ENCODE results near the gene CAPN2.

Gene CAPN2

DNA sequence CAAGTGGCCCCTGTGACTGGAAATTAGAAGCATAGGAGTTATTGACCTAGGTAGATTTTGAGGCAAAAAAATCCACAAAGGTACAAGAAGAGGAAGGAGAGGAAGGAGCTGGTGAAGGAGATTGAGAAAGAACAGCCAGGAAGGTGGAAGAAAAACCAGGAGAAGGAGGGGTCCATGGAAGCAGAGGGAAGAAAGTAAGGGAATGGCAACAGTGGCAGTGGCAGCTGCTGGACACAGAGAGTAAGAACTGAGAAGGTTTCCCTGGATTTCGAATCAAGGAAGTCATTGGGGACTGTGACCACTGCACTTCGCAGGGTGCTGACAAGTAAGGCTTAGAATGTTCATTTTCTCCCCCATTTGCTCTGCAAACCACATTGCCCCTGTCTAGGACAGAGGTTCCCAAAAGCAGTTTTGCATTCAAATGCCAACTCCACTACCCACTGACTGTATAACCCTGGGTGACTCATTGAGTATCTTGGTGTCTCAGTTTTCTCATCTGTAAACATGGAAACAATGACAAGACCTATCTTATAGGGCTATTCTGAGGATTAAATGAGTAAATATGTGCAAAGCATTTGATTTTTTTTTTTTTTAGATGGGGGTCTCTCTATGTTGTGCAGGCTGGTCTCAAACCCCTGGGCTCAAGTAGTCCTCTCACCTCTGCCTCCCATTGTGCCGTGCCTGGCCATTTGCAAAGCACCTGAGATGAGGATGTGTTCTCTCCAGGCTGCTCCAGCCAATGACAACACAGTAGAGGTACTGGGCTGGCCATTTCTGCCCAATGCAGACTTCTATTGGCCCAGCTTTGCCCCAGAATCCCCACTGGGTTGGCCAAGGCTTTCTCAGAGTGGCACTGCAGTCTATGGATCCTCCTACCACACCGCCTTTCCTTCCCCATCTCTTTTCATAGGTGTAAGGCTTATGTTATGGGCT is 9.3 kb upstream of the CAPN2 start:
- DNase-seq = no peak

GRCh38 chr1:223703668-223704013 is 8.7 kb upstream of the CAPN2 start:
- no peak for DNase-seq

DNA sequence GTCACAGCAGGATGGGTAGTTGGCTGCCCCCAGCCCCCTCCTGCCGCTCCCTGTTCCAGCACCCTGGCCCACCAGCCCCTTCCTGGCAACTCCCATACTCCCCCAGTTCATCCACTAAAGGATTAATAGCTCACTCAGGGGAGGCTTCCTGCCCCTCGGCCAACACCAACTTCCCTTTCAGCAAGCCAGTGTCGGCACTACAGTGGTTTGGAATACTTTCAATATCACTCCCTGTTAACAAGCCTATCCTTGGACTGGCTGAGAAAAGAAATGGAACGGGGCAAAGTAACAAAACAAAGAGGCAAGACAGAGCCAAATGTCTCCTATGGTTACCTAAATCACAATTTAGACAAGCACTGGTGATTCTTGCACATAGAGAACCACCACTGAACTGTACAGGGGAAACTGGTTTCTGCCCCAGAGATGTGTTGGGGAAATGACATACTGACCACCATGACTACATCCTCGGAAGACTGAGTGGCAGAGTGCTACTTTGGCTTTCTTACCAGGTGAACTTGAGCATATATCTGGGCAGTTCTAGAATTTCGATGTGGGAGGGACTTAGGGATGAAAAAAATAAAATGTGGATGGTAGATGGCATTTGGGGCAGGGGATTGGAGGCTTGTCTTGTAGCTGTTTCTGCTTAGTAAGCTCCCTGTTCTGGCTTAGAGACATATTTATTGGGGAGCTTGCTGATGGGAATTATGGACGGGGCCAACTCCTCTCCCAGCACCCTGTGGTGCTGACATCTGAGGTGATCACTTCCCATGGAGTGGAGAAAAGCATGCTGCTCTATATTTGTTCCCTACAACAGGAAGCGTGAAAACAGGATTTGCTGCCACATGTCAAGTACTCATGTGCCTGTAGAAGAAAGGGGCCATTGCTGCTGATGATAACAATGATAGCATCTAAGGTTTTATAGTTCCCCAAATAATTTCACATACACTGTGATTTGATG is 7.1 kb upstream of the CAPN2 start:
- no peak for DNase-seq

GRCh38 chr1:223706077-223706973 is 6.0 kb upstream of the CAPN2 start:
- DNase-seq = no peak

DNA sequence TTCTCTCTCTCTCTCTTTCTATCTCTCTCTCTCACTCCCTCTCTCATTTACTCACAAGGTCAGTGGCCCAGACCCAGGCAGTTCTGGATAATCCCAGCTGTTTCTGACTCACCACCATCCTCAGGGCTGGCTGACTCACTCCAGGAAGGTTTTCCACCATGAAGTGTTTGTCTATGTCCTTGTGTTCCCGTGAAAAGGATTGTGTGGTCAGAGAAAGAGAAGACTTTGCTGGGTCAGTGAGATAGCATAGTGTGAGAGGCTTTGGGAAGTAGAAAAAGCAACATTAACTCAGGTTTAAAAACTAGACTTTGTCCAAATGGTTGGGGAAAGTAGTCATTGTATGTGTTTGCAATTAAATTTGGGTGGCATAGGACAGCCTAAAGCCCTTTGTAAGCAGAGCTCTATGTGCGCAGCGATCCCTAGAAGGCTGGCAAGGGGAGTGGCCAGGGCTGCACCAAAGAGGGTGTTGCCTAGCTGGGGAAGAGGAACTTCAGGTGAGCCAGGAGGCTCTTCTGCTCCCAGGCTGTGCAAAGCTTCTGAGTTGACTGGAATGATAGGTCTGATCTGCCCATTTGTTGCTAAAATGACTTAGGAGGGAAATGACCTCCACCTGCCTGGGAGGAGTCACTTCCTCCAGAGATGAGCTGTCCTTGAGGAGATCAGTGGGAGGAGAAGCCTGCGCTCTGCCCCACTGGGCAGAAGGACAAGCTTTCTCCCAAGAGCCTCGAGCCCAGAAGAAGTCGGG is 4.9 kb upstream of the CAPN2 start:
- no peak for DNase-seq

DNA sequence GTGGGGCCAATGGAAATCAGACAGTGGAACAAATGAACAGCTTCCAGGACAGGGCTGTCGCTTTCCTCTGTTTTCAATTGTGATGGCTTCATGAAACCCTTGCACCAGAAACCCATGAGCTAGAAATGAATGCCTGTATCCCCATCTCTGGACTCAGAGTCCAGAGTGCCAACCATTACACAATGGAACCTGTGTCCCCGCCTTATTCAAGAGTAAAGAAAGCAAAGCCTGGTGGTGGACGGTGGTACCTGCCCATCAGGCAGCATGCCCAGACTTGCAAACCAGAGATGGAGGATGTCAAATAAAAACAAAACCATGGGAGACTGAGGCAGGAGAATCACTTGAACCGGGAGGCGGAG is 4.4 kb upstream of the CAPN2 start:
- no peak for DNase-seq

DNA sequence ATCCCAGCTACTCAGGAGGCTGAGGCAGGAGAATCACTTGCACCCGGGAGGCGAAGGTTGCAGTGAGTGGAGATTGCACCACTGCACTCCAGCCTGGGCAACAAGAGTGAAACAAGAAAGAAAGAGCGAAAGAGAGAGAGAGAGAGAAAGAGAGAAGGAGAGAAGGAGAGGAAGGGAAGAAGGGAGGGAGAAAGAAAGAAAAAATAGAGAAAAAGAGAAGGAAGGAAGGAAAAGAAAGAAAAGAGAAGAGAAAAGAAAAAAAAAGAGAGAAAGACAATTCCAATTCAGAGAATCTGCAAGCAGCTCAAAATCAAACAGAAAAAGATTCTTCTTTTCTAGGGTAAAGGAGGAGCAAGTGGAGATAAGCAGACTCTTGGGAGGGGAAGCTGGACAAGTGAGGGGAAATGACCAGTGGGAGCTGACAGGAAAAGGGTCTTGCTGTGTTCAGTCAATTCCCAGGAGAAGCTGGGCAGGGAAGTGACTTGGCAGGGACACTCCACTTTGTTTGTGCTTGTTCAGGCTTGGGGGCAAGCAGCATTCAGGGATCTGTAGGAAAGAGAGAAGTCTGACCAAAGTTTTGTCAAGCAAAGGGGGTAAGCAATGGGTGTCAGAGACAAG is 3.6 kb upstream of the CAPN2 start:
- no peak for DNase-seq

DNA sequence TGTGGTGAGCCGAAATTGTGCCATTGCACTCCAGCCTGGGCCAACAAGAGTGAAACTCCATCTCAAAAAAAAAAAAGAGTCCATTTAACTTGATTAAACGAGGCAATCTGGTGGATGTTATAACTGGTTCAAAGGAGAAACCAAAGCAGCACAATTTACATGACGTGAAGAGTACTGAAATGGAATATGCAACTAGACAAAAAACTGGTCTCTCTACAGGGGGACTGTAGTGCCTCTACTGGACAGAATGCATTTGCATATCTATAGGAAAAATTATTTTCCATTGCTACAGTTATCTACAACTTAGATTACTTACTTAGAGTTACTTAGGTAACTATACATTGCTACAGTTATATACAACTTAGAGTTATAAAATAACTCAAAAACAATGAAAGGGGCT is 2.7 kb upstream of the CAPN2 start:
- DNase-seq = no peak

- no peak for DNase-seq
Observed at GRCh38 chr1:223710179-223711133, 1.9 kb upstream of the CAPN2 start.

DNA sequence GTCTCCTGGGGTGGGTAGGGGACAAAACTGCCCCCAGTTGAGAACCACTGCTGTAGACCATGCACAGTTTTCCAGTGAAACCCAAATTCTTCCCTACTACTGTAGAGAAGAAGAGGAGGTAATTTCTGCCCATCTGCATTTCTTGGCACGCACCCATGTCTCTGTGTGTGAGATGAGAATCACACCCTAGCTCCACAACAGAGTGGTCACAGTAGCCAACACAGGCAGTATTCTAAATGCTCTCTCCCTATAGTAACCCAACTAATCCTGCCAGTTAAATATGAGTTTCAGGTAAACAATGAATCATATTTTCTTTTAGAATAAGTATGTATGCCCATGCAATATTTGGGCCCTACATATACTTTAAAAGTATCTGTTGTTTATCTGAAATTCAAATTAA is 1.2 kb upstream of the CAPN2 start:
- DNase-seq = no peak

GRCh38 chr1:223711747-223712193 is 569 bp upstream of the CAPN2 start:
- DNase-seq = no peak

- DNase-seq = peak; percentile 48
Observed at GRCh38 chr1:223712850-223713474, 623 bp downstream of the CAPN2 start.

GRCh38 chr1:223713546-223714420 is 1.4 kb downstream of the CAPN2 start:
- no peak for DNase-seq

DNA sequence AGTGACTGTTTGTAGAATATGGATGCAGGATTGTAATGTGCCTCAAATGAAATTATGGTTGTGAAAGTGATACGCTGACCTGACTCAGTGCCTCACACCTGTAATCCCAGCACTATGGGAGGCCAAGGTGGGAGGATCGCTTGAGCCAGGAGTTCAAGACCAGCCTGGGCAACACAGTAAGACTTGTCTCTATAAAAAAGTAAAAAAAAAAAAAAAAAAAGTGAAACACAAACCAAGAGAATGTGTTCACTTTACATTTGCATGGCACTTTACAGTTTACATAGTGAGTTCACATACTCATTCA is 2.0 kb downstream of the CAPN2 start:
- DNase-seq = no peak

DNA sequence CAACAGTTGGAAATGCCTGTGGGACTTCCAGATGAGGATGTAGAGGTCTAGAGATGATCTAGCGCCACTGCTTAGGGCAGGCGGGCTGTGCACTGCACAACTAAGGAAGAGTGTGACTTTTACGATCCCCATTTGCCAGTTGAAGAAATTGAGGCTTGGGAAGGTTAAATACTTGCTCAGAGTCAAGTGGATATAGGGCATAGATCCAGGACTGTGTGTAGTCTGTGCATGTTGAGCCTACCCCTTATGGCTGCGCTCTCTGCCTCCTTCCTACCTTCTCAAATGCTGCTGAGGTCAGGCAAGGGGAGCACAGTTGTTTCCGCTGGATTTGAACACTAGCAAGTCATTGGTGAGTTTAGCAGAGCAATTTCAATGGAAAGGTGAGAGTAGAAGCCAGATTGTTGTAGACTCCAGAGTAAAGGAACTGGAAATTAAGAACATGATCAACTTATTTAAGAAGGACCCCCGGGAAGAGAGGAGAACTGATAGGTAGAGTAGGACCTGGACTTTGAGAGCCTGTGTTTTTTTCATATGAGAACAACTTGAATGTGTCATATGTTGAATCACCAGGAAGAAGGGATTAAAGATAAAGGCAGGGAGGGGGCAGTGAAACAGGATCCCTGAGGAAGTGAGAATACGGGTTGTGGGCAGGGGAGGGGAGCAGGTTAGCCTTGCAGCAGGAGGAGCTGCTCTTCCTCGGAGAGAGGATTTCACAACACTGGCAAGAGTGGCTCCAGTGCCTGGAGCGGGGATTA is 2.7 kb downstream of the CAPN2 start:
- DNase-seq = no peak

GRCh38 chr1:223715604-223716172 is 3.3 kb downstream of the CAPN2 start:
- DNase-seq = no peak

DNA sequence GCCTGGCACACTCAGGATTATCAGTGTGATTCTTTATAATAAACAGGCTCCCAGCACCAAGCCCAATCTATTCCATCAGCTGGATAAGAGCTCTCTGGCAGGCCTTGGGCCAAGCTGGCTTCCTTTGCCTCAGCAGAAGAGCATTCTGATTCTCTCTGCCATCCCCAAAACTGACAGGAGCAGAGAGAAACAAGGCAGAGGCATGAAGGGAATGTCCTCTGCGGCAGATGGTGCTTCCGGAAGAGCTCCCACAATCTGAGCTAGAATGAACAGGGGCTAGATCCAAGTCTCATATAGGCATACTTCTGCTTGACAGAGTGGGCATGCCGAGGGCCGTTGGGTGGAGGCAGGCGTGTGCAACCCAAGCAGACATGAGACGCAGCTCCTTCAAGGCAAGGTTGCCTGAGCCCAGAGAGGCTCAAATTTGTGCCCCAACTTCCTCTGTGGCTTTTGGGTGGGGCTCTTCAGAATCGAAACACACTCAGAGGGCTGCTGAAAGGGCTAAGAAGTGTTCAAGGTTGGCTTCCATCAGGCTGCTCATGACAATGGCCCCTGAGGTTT is 4.0 kb downstream of the CAPN2 start:
- DNase-seq = peak; percentile 78

DNA sequence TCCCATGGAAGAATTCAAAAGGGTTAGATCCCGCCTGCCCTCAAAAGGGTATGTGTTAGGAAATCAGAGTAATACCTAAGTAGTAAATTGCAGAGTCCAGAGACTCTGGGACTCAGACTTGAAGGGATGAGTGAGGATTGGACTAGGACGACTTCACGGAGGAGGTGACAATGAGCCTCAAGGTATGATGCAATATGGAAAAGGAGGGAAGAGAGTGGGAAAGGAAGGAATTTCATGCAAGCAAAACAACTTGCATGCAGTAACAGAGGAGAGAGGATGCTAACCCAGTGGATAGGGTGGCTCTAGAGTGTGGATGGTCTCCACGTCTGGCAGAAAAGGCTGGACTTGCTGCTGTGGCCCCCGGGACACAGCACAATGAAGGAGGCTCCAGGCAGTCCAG is 4.8 kb downstream of the CAPN2 start:
- DNase-seq = no peak

Data from CD4-positive, alpha-beta T cell treated with Interleukin-21 for 1 hour (primary cell).